Hepatocyte (in vitro differentiated cells): ENCODE results near the gene HPCAL4. TPM values are rescaled to one million over a fixed set of nuclear protein-coding genes. Genes with fewer than 3 reads are reported as not detected.
A peak's percentile ranks its signal among the peaks of the same experiment; 100 is the strongest.

ENCODE experiments used
- DNase-seq: peaks from one replicate; pipeline ENCODE4 v3.0.0-alpha.2; 2016; ENCODE audit warnings: low spot score
- H2AFZ ChIP-seq: fragments of 200-600 bp; sonication (generic); 2 replicates; pipeline ENCODE4 v1.6.0; 2016; ENCODE audit warnings: antibody characterized with exemption, mild to moderate bottlenecking
- H3K27ac ChIP-seq: fragments of 200-600 bp; sonication (generic); 2 replicates; pipeline ENCODE4 v1.5.1; 2016; ENCODE audit warnings: mild to moderate bottlenecking
- H3K27me3 ChIP-seq: fragments of 200-600 bp; sonication (generic); 2 replicates; pipeline ENCODE4 v1.6.1; 2016
- H3K36me3 ChIP-seq: fragments of 200-600 bp; sonication (generic); replicated peaks from 2 replicates; pipeline ENCODE4 v1.5.1; 2016; ENCODE audit warnings: low read depth; ENCODE audit not compliant: insufficient read depth
- H3K4me1 ChIP-seq: fragments of 200-600 bp; sonication (generic); 2 replicates; pipeline ENCODE4 v1.5.1; 2016; ENCODE audit warnings: mild to moderate bottlenecking, moderate library complexity; ENCODE audit not compliant: insufficient read depth
- H3K4me2 ChIP-seq: fragments of 200-600 bp; sonication (generic); 2 replicates; pipeline ENCODE4 v1.6.0; 2016
- H3K4me3 ChIP-seq: fragments of 200-600 bp; sonication (generic); 2 replicates; pipeline ENCODE4 v1.5.1; 2016; ENCODE audit warnings: mild to moderate bottlenecking
- H3K79me2 ChIP-seq: fragments of 200-600 bp; sonication (generic); 2 replicates; pipeline ENCODE4 v1.6.0; 2017; ENCODE audit warnings: mild to moderate bottlenecking
- H3K9me2 ChIP-seq: fragments of 200-600 bp; sonication (generic); replicated peaks from 2 replicates; pipeline ENCODE4 v1.6.0; 2017; ENCODE audit warnings: mild to moderate bottlenecking; ENCODE audit not compliant: insufficient read depth
- H3K9me3 ChIP-seq: fragments of 200-600 bp; sonication (generic); 2 replicates; pipeline ENCODE4 v1.5.1; 2016; ENCODE audit warnings: low read depth, mild to moderate bottlenecking
- H4K20me1 ChIP-seq: fragments of 200-600 bp; sonication (generic); 2 replicates; pipeline ENCODE4 v1.6.0; 2016; ENCODE audit warnings: mild to moderate bottlenecking; ENCODE audit not compliant: insufficient read depth, poor library complexity, severe bottlenecking
- CTCF ChIP-seq: fragments of 200-600 bp; sonication (generic); IDR thresholded peaks from 2 replicates; pipeline ENCODE4 v1.5.1; 2016; ENCODE audit warnings: antibody characterized with exemption, mild to moderate bottlenecking; ENCODE audit not compliant: poor library complexity
- EZH2 ChIP-seq: fragments of 200-600 bp; sonication (generic); IDR thresholded peaks from 2 replicates; pipeline ENCODE4 v1.6.1; 2016; ENCODE audit warnings: antibody characterized with exemption, mild to moderate bottlenecking, borderline replicate concordance
- EZH2phosphoT487 ChIP-seq: fragments of 200-600 bp; sonication (generic); IDR thresholded peaks from one replicate; pipeline ENCODE4 v1.6.1; 2018; ENCODE audit warnings: antibody characterized with exemption, mild to moderate bottlenecking, low read depth, moderate library complexity; ENCODE audit not compliant: unreplicated experiment, severe bottlenecking
- WGBS: methylation state at CpG from one replicate; pipeline ENCODE4 v1.1.6; 2016; ENCODE audit warnings: low lambda C conversion rate; ENCODE audit errors: missing lambda C conversion rate; 5-methylcytosine and 5-hydroxymethylcytosine counted together
- polyA plus RNA-seq: library from polyadenylated mRNA; unstranded; fragments of >200 nt; fragmentation: Nextera tagmentation; extraction: Ambion mirVana; gene quantifications from 2 replicates; pipeline ENCODE4 v1.2.1, GENCODE V29; 2016
- total RNA-seq: library from RNA; depleted of rRNA; stranded (reverse); fragments of >200 nt; gene quantifications from 2 replicates; pipeline ENCODE4 v1.2.3, GENCODE V29; 2014

Gene HPCAL4
- total and polyA plus RNA-seq, 2 experiments from 2014 or later, result 13.8 to 15.8 TPM

DNA sequence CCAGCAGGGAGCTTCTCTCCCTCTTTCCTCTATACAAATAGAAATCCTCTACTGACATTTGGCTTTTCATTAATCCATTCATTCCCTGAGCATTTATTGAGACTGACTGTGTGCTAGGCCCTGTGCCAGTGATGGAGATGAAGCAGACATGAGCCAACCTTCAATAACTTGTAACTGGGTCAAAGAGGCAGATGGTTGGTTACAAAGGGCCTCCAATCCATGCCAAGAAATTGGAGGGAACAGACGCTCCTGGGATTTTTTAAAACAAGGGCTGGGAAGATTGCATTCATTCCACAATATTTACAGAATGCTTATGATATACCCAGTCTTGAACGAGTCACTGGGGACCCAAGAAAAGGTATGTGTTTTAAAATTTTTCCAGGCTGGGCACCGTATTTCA, 6.2 kb downstream of the HPCAL4 start:
- Histone ChIP-seq H3K4me2 (no peak overlapping the region), H3K9me2 (no peaks in the 10 kb centered on the region), H3K9me3 (no peaks in the 10 kb centered on the region), H3K4me1 (no peaks in the 10 kb centered on the region), H3K79me2 (no peaks in the 10 kb centered on the region), H3K27ac (no peak overlapping the region), H4K20me1 (no peaks in the 10 kb centered on the region), H3K36me3 (no peaks in the 10 kb centered on the region), H3K27me3 (peaks cover 87% of the 10 kb centered on the region), H3K4me3 (no peak overlapping the region), H2AFZ (no peak overlapping the region)
- no peak for DNase-seq
- TF ChIP-seq EZH2, result no peak
- TF ChIP-seq EZH2phosphoT487, result no peak
- TF ChIP-seq CTCF, result no peak
- 81% methylated on average over 3 of the region's 3 CpGs for WGBS

GRCh38 chr1:39684313-39684664, 6.9 kb downstream of the HPCAL4 start:
- Histone ChIP-seq H3K27ac (no peak overlapping the region), H3K27me3 (peaks cover 86% of the 10 kb centered on the region), H3K4me2 (no peak overlapping the region), H2AFZ (no peak overlapping the region), H3K4me1 (no peaks in the 10 kb centered on the region), H3K9me2 (no peaks in the 10 kb centered on the region), H3K9me3 (no peaks in the 10 kb centered on the region), H3K79me2 (no peaks in the 10 kb centered on the region), H3K36me3 (no peaks in the 10 kb centered on the region), H3K4me3 (no peak overlapping the region), H4K20me1 (no peaks in the 10 kb centered on the region)
- no peak for TF ChIP-seq EZH2phosphoT487
- no peak for TF ChIP-seq CTCF
- TF ChIP-seq EZH2, result no peak
- WGBS, result 73% methylated on average over 8 of the region's 13 CpGs
- DNase-seq, result no peak

- Histone ChIP-seq H3K27ac (no peak overlapping the region), H2AFZ (no peak overlapping the region), H3K4me1 (no peaks in the 10 kb centered on the region), H3K9me3 (no peaks in the 10 kb centered on the region), H3K79me2 (no peaks in the 10 kb centered on the region), H3K36me3 (no peaks in the 10 kb centered on the region), H3K4me2 (no peak overlapping the region), H3K4me3 (no peak overlapping the region), H4K20me1 (no peaks in the 10 kb centered on the region), H3K27me3 (peaks cover 84% of the 10 kb centered on the region), H3K9me2 (no peaks in the 10 kb centered on the region)
- TF ChIP-seq EZH2, result peak; percentile 47
- no peak for TF ChIP-seq CTCF
- DNase-seq, result no peak
- 36% methylated on average over 32 of the region's 62 CpGs for WGBS
These were observed 7.5 kb downstream of the HPCAL4 start for GRCh38 chr1:39683591-39684312.

- no peaks in the 10 kb centered on the region for H3K9me2 ChIP-seq
- no peaks in the 10 kb centered on the region for H3K9me3 ChIP-seq
- no peak overlapping the region for H2AFZ ChIP-seq
These were observed 9.2 kb downstream of the HPCAL4 start for GRCh38 chr1:39681999-39682398.

More at GRCh38 chr1:39681999-39682398, 9.2 kb downstream of the HPCAL4 start:
- no peaks in the 10 kb centered on the region for H3K4me1 ChIP-seq
- H3K27me3 ChIP-seq, result peaks cover 69% of the 10 kb centered on the region
- H3K36me3 ChIP-seq, result no peaks in the 10 kb centered on the region
- WGBS, result 70% methylated on average over 1 of the region's 1 CpG
- no peaks in the 10 kb centered on the region for H4K20me1 ChIP-seq
- no peak overlapping the region for H3K4me3 ChIP-seq
- TF ChIP-seq CTCF (no peak), EZH2phosphoT487 (no peak), EZH2 (no peak)
- H3K4me2 ChIP-seq, result no peak overlapping the region
- no peak overlapping the region for H3K27ac ChIP-seq
- no peak for DNase-seq
- no peaks in the 10 kb centered on the region for H3K79me2 ChIP-seq
